Prostate gland (tissue), 2 donors: ENCODE results near the gene NBEA.

Experiments used
- POLR2A ChIP-seq: fragments of 450-650 bp; IDR thresholded peaks from one replicate; pipeline ENCODE4 v1.6.1; 2016; ENCODE audit warnings: antibody characterized with exemption, mild to moderate bottlenecking
- POLR2AphosphoS5 ChIP-seq: sonication (generic); formaldehyde crosslinking; IDR thresholded peaks from one replicate; pipeline ENCODE4 v1.6.1; 2017; ENCODE audit warnings: antibody characterized with exemption
- TF ChIP-seq, protein P1 (sequence below), 4 experiments: fragments of 200-600 bp in 2 of 4; fragments of 450-650 bp in 2 of 4; sonication (generic) in 2 of 4; IDR thresholded peaks; 1 replicate in 3 of 4; 2 replicates in 1 of 4; pipeline ENCODE4 v1.5.1; 2016 to 2019; ENCODE audit warnings: antibody characterized with exemption in 4 of 4, mild to moderate bottlenecking in 2 of 4, moderate library complexity in 2 of 4

DNA sequence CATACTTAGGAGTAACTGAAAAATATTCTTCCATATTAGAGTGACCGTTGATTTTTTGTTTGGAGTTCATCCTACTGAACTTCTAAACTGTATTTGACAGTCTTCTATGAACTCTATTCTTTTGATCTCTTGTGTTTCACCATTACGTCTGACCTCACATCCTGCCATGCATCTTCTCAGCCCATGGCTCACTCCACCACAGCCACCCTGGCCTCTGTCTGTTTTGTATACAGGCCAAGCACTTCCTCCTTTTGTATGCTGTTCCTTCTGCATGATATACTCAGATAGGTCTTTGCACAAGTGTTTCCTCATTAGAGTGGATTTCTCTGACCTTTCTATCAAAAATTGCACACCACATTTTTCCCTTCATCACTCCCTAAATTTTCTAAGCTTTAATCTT lies 414.5 kb downstream of the NBEA start:
- TF ChIP-seq, protein P1, sequence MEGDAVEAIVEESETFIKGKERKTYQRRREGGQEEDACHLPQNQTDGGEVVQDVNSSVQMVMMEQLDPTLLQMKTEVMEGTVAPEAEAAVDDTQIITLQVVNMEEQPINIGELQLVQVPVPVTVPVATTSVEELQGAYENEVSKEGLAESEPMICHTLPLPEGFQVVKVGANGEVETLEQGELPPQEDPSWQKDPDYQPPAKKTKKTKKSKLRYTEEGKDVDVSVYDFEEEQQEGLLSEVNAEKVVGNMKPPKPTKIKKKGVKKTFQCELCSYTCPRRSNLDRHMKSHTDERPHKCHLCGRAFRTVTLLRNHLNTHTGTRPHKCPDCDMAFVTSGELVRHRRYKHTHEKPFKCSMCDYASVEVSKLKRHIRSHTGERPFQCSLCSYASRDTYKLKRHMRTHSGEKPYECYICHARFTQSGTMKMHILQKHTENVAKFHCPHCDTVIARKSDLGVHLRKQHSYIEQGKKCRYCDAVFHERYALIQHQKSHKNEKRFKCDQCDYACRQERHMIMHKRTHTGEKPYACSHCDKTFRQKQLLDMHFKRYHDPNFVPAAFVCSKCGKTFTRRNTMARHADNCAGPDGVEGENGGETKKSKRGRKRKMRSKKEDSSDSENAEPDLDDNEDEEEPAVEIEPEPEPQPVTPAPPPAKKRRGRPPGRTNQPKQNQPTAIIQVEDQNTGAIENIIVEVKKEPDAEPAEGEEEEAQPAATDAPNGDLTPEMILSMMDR (IDR thresholded peaks at IDR 0.05): no peak
- TF ChIP-seq POLR2AphosphoS5 (no peak), POLR2A (no peak)
